CD14-positive monocyte (primary cell): Measurements from ENCODE around the gene MIDN. TPM values are rescaled to one million over a fixed set of nuclear protein-coding genes. Genes with fewer than 3 reads are reported as not detected.

Experiments used
- DNase-seq, 3 donors: peaks; one replicate each; pipeline ENCODE4 v3.0.0-alpha.2; 2011 to 2022
- H2AFZ ChIP-seq: 2 replicates; pipeline ENCODE4 v1.6.0; 2012; ENCODE audit warnings: mild to moderate bottlenecking, low read depth, low read length, inconsistent platforms; ENCODE audit not compliant: insufficient read depth, poor library complexity, severe bottlenecking
- H3K27ac ChIP-seq, 2 donors: 1 replicate in 1 of 2; 2 replicates in 1 of 2; pipeline ENCODE4 v1.5.1; 2012 to 2013; ENCODE audit warnings: low read length in 2 of 2, control low read depth in 1 of 2, inconsistent platforms in 1 of 2, low read depth in 1 of 2, mild to moderate bottlenecking in 1 of 2
- H3K27me3 ChIP-seq, 2 donors: one replicate each; pipeline versions ENCODE4 v1.6.0 to v1.6.1; 2011 to 2013; ENCODE audit warnings: low read length in 2 of 2; ENCODE audit not compliant: control insufficient read depth in 2 of 2, insufficient read depth in 2 of 2
- H3K36me3 ChIP-seq, 2 donors: replicated peaks in 1 of 2; 1 replicate in 1 of 2; 2 replicates in 1 of 2; pipeline versions ENCODE4 v1.5.1 to v1.6.1; 2012 to 2013; ENCODE audit warnings: low read length in 2 of 2, control low read depth in 1 of 2, inconsistent platforms in 1 of 2, mild to moderate bottlenecking in 1 of 2; ENCODE audit not compliant: insufficient read depth in 2 of 2, control insufficient read depth in 1 of 2
- H3K4me1 ChIP-seq, 2 donors: 1 replicate in 1 of 2; 2 replicates in 1 of 2; pipeline versions ENCODE4 v1.5.1 to v1.6.1; 2012 to 2013; ENCODE audit warnings: low read length in 2 of 2, control low read depth in 1 of 2, inconsistent platforms in 1 of 2, mild to moderate bottlenecking in 1 of 2, moderate library complexity in 1 of 2; ENCODE audit not compliant: insufficient read depth in 2 of 2, control insufficient read depth in 1 of 2
- H3K4me2 ChIP-seq: replicated peaks from 2 replicates; pipeline ENCODE3; 2012; ENCODE audit warnings: low read length, moderate library complexity, mild to moderate bottlenecking; ENCODE audit not compliant: poor library complexity, severe bottlenecking; ENCODE audit errors: extremely low read depth
- H3K4me3 ChIP-seq, 3 experiments: fragments of 200-600 bp in 1 of 3; sonication (generic) in 1 of 3; replicated peaks in 1 of 3; 1 replicate in 2 of 3; 2 replicates in 1 of 3; pipeline ENCODE4 v1.5.1; 2011 to 2013; ENCODE audit warnings: low read length in 3 of 3, mild to moderate bottlenecking in 3 of 3, control low read depth in 2 of 3, low read depth in 2 of 3, inconsistent platforms in 1 of 3, moderate library complexity in 1 of 3
- H3K79me2 ChIP-seq: 2 replicates; pipeline ENCODE4 v1.6.0; 2012; ENCODE audit warnings: mild to moderate bottlenecking, control low read depth, inconsistent platforms, low read length, moderate library complexity; ENCODE audit not compliant: insufficient read depth
- H3K9ac ChIP-seq: 2 replicates; pipeline ENCODE4 v1.6.0; 2017; ENCODE audit warnings: low read length, mild to moderate bottlenecking; ENCODE audit not compliant: insufficient read depth, poor library complexity, severe bottlenecking
- H3K9me3 ChIP-seq, 2 donors: replicated peaks in 1 of 2; 1 replicate in 1 of 2; 2 replicates in 1 of 2; pipeline versions ENCODE4 v1.5.1 to v1.6.1; 2012 to 2013; ENCODE audit warnings: low read length in 2 of 2, control low read depth in 1 of 2; ENCODE audit not compliant: control insufficient read depth in 1 of 2, insufficient read depth in 1 of 2
- H4K20me1 ChIP-seq: 2 replicates; pipeline ENCODE4 v1.6.0; 2012; ENCODE audit warnings: mild to moderate bottlenecking, low read length, control low read depth, moderate library complexity; ENCODE audit not compliant: insufficient read depth
- H3K27ac Mint-ChIP-seq, 7 donors: one replicate each; pipeline ENCODE4 v1.8.0; 2020; ENCODE audit warnings: mild to moderate bottlenecking in 7 of 7, mixed read lengths in 7 of 7, moderate library complexity in 6 of 7, inconsistent platforms in 2 of 7
- H3K27me3 Mint-ChIP-seq, 3 donors: one replicate each; pipeline ENCODE4 v1.8.0; 2021 to 2022; ENCODE audit warnings: low read depth in 3 of 3, mild to moderate bottlenecking in 3 of 3, mixed read lengths in 3 of 3, moderate library complexity in 3 of 3, inconsistent platforms in 1 of 3
- H3K36me3 Mint-ChIP-seq, 2 donors: one replicate each; pipeline ENCODE4 v1.8.0; 2020; ENCODE audit warnings: mixed read lengths in 2 of 2, inconsistent platforms in 1 of 2, mild to moderate bottlenecking in 1 of 2
- H3K4me1 Mint-ChIP-seq: one replicate; pipeline ENCODE4 v1.8.0; 2020; ENCODE audit warnings: mild to moderate bottlenecking, mixed read lengths
- H3K4me3 Mint-ChIP-seq, 2 donors: one replicate each; pipeline ENCODE4 v1.8.0; 2020; ENCODE audit warnings: mild to moderate bottlenecking in 2 of 2, mixed read lengths in 2 of 2, moderate library complexity in 1 of 2
- H3K9me3 Mint-ChIP-seq, 7 donors: one replicate each; pipeline ENCODE4 v1.8.0; 2020 to 2022; ENCODE audit warnings: mixed read lengths in 7 of 7, mild to moderate bottlenecking in 6 of 7, moderate library complexity in 6 of 7, inconsistent platforms in 2 of 7
- CTCF ChIP-seq: fragments of 200-600 bp; IDR thresholded peaks from one replicate; pipeline ENCODE4 v1.8.0; 2022; ENCODE audit warnings: antibody characterized with exemption, mild to moderate bottlenecking
- WGBS: methylation state at CpG from one replicate; pipeline ENCODE4 v1.1.5; 2013; ENCODE audit warnings: missing lambda C conversion rate; ENCODE audit not compliant: insufficient coverage; 5-methylcytosine and 5-hydroxymethylcytosine counted together
- intact Hi-C, 2 donors: fragments of 100-400 bp; cut with micrococcal nuclease; formaldehyde crosslinking; loops; one replicate each; pipeline versions ENCODE4 v1.15.0 to v1.15.1; 2023
- polyA plus RNA-seq, 3 donors: library from polyadenylated mRNA; depleted of rRNA in 1 of 3; unstranded in 2 of 3; stranded (reverse) in 1 of 3; fragments of 300-500 nt in 2 of 3; fragments of >200 nt in 1 of 3; fragmentation: Illumina TruSeq in 2 of 3; gene quantifications; 1 replicate in 2 of 3; 2 replicates in 1 of 3; pipeline ENCODE4 v1.2.3, GENCODE V29; 2012 to 2021

MIDN gene
- polyA plus RNA-seq, 3 donors, result 5.6 to 301 (median 11.0) TPM

- H3K4me1 Mint-ChIP-seq, result peaks cover 6% of the 10 kb centered on the region
- TF ChIP-seq CTCF, result no peak
- peaks cover 0 to 10% (median 3%) of the 10 kb centered on the region in 7 donors for H3K9me3 Mint-ChIP-seq
- H3K4me3 Mint-ChIP-seq, result no peak overlapping the region
- intact Hi-C loops, result no loop called here
- H3K4me3 ChIP-seq, result no peak overlapping the region
- WGBS, result 93% methylated on average over 48 of the region's 61 CpGs
- peaks cover 5 to 9% (median 5%) of the 10 kb centered on the region in 3 donors for H3K27me3 Mint-ChIP-seq
- peaks cover 14% of the 10 kb centered on the region for H4K20me1 ChIP-seq
- H3K36me3 Mint-ChIP-seq, result peaks cover 5 to 12% of the 10 kb centered on the region in 2 donors
- DNase-seq, result no peak
- H3K27ac ChIP-seq, result no peak overlapping the region
- no peak overlapping the region for H3K27ac Mint-ChIP-seq
- peaks cover 0 to under 1% of the 10 kb centered on the region in 2 donors for H3K27me3 ChIP-seq
- H3K9me3 ChIP-seq, result no peaks in the 10 kb centered on the region
- H3K36me3 ChIP-seq, result peaks cover 10 to 27% of the 10 kb centered on the region in 2 donors
- H2AFZ ChIP-seq, result no peak overlapping the region
- no peak overlapping the region for H3K9ac ChIP-seq
- no peaks in the 10 kb centered on the region for H3K4me1 ChIP-seq
- no peak overlapping the region for H3K4me2 ChIP-seq
- H3K79me2 ChIP-seq, result no peaks in the 10 kb centered on the region
Observed at GRCh38 chr19:1229924-1230782, 18.2 kb upstream of the MIDN start.

- no peak for DNase-seq
- Histone ChIP-seq H3K9ac (no peak overlapping the region), H2AFZ (no peak overlapping the region), H3K79me2 (no peaks in the 10 kb centered on the region), H3K4me2 (no peak overlapping the region), H3K36me3 (peaks cover 7 to 22% of the 10 kb centered on the region in 2 donors), H3K4me1 (no peaks in the 10 kb centered on the region), H3K4me3 (no peak overlapping the region), H3K27me3 (peaks cover 0 to 8% of the 10 kb centered on the region in 2 donors), H3K9me3 (no peaks in the 10 kb centered on the region), H4K20me1 (peaks cover 7% of the 10 kb centered on the region), H3K27ac (no peak overlapping the region)
- Mint-ChIP-seq H3K27ac (no peak overlapping the region), H3K27me3 (peaks cover 9 to 17% (median 13%) of the 10 kb centered on the region in 3 donors), H3K4me3 (no peak overlapping the region), H3K4me1 (peaks cover 6% of the 10 kb centered on the region), H3K9me3 (peaks cover 0 to 10% (median 3%) of the 10 kb centered on the region in 7 donors), H3K36me3 (peaks cover 5 to 11% of the 10 kb centered on the region in 2 donors)
- intact Hi-C loops, result no loop called here
- TF ChIP-seq CTCF, result no peak
- 81% methylated on average over 25 of the region's 38 CpGs for WGBS
Observed at GRCh38 chr19:1230783-1231489, 17.4 kb upstream of the MIDN start.
